GM12873 (cell line): ENCODE results near the gene TMEM248.
"Not testable (repeated sequence)": the region's sequence is repeated elsewhere in the genome, so short reads cannot be mapped to it uniquely, and the experiment has no call there.

Experiments
- CTCF ChIP-seq: IDR thresholded peaks from 2 replicates; pipeline ENCODE4 v1.5.1; 2012; ENCODE audit warnings: low read depth, mild to moderate bottlenecking, moderate library complexity, low read length, control low read depth; ENCODE audit not compliant: insufficient read depth; ENCODE audit errors: missing control alignments

Gene TMEM248

GRCh38 chr7:66996444-66997191 is 75.6 kb downstream of the TMEM248 start, which contains the start of gene TYW1:
Gene TYW1 (plus strand): TSS chr7:66996833. CDS start chr7:66996979, 146 bp downstream.
- TF ChIP-seq CTCF, result not testable (repeated sequence)

GRCh38 chr7:67000601-67001258 is 79.7 kb downstream of the TMEM248 start:
- peak; percentile 33 for TF ChIP-seq CTCF

DNA sequence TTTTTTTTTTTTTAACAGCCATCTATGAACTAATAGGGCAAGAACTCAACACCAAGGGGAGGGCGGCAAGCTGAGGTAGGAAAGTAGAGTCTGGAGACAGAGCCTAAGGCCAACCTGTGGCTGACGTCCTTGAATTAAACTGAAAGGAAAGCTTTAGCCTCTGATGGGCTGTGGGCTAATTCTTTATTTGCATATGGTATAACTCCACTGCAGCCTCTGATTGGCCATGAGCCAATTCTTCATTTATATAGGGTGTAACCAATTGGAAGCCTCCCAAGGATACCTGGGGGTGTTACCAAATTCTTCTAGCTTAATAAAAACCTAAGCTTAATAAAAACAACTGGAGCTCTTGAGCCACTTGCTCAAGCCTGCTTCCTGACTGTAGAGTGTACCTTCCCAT is 85.9 kb downstream of the TMEM248 start:
- TF ChIP-seq CTCF, result no peak
